NCI-H2196 (cell line): ENCODE results near the gene CORO2B.
"Not testable (repeated sequence)": the region's sequence is repeated elsewhere in the genome, so short reads cannot be mapped to it uniquely, and the experiment has no call there.

Experiments used
- DNase-seq: peaks from one replicate; lab custom pipeline; 2025; ENCODE audit not compliant: unreplicated experiment; lab: John Stamatoyannopoulos, UW

CORO2B gene

GRCh38 chr15:68667800-68668625, 89.2 kb downstream of the CORO2B start:
- no peak for DNase-seq

- no peak for DNase-seq
Observed at GRCh38 chr15:68668926-68669600, 90.3 kb downstream of the CORO2B start.

GRCh38 chr15:68672251-68672650, 93.5 kb downstream of the CORO2B start:
- DNase-seq: no peak

GRCh38 chr15:68672781-68673205, 94.0 kb downstream of the CORO2B start:
- no peak for DNase-seq

GRCh38 chr15:68674975-68675374, 96.2 kb downstream of the CORO2B start:
- DNase-seq: no peak

- DNase-seq: no peak
Observed at GRCh38 chr15:68676011-68676605, 97.3 kb downstream of the CORO2B start.

GRCh38 chr15:68676926-68677325, 98.1 kb downstream of the CORO2B start:
- no peak for DNase-seq

- DNase-seq: no peak
Observed at GRCh38 chr15:68677996-68678395, 99.2 kb downstream of the CORO2B start.

GRCh38 chr15:68678746-68679145, 100.0 kb downstream of the CORO2B start:
- DNase-seq: no peak

- no peak for DNase-seq
Observed at GRCh38 chr15:68679161-68679560, 100.4 kb downstream of the CORO2B start.

GRCh38 chr15:68679961-68680371, 101.2 kb downstream of the CORO2B start:
- no peak for DNase-seq

- not testable (repeated sequence) for DNase-seq
Observed at GRCh38 chr15:68680756-68681155, 102.0 kb downstream of the CORO2B start.

GRCh38 chr15:68681836-68682235, 103.0 kb downstream of the CORO2B start:
- DNase-seq: no peak

GRCh38 chr15:68682330-68682729, 103.5 kb downstream of the CORO2B start:
- no peak for DNase-seq

- no peak for DNase-seq
Observed at GRCh38 chr15:68683026-68683425, 104.2 kb downstream of the CORO2B start.

GRCh38 chr15:68683551-68683950, 104.8 kb downstream of the CORO2B start:
- DNase-seq: no peak

GRCh38 chr15:68684476-68684875, 105.7 kb downstream of the CORO2B start:
- DNase-seq: no peak

- DNase-seq: no peak
Observed at GRCh38 chr15:68687136-68687735, 108.4 kb downstream of the CORO2B start.

- DNase-seq: peak; percentile 19
Observed at GRCh38 chr15:68691705-68692104, 112.9 kb downstream of the CORO2B start.

- no peak for DNase-seq
Observed at GRCh38 chr15:68693071-68693470, 114.3 kb downstream of the CORO2B start.

- no peak for DNase-seq
Observed at GRCh38 chr15:68694111-68694510, 115.3 kb downstream of the CORO2B start.
